NCI-H187 (cell line): Measurements from ENCODE around the gene LRRK1.

Experiments
- DNase-seq, 2 experiments: peaks; one replicate each; lab custom pipeline; 2025; lab: John Stamatoyannopoulos, UW

Gene LRRK1

GRCh38 chr15:101114610-101115009 is 195.5 kb downstream of the LRRK1 start:
- DNase-seq: no peak

GRCh38 chr15:101115393-101115785 is 196.2 kb downstream of the LRRK1 start:
- no peak for DNase-seq

GRCh38 chr15:101115786-101116680 is 196.9 kb downstream of the LRRK1 start:
- no peak for DNase-seq

GRCh38 chr15:101116681-101116976 is 197.5 kb downstream of the LRRK1 start:
- DNase-seq: no peak

- DNase-seq: no peak
These were observed 199.0 kb downstream of the LRRK1 start for GRCh38 chr15:101118116-101118515.

- DNase-seq: no peak
These were observed 199.5 kb downstream of the LRRK1 start for GRCh38 chr15:101118615-101119014.

- DNase-seq: no peak
These were observed 200.0 kb downstream of the LRRK1 start for GRCh38 chr15:101119181-101119580.
